Mesendoderm (in vitro differentiated cells): ENCODE results near the gene PTGES2.

Source experiments
- DNase-seq: peaks from one replicate; pipeline ENCODE4 v3.0.0; 2013
- H2AK5ac ChIP-seq: 2 replicates; pipeline ENCODE4 v1.6.1; 2013; ENCODE audit warnings: low read length, inconsistent platforms
- H2BK120ac ChIP-seq: 2 replicates; pipeline ENCODE4 v1.6.1; 2013; ENCODE audit warnings: low read depth, mild to moderate bottlenecking, low read length, moderate library complexity, mixed read lengths
- H2BK15ac ChIP-seq: replicated peaks from 2 replicates; pipeline ENCODE4 v1.6.1; 2013; ENCODE audit warnings: low read depth, mild to moderate bottlenecking, moderate library complexity
- H2BK5ac ChIP-seq: 2 replicates; pipeline ENCODE4 v1.6.1; 2013; ENCODE audit warnings: low read length, inconsistent platforms
- H3K18ac ChIP-seq: 2 replicates; pipeline ENCODE4 v1.6.1; 2013; ENCODE audit warnings: mild to moderate bottlenecking, low read length, mixed read lengths
- H3K23ac ChIP-seq: one replicate; pipeline ENCODE4 v1.6.1; 2013; ENCODE audit warnings: low read length
- H3K27ac ChIP-seq: 2 replicates; pipeline ENCODE4 v1.5.1; 2013; ENCODE audit warnings: low read depth, mild to moderate bottlenecking, inconsistent platforms, low read length, moderate library complexity
- H3K27me3 ChIP-seq: 2 replicates; pipeline ENCODE4 v1.6.1; 2013; ENCODE audit warnings: low read length, control low read depth, mild to moderate bottlenecking, inconsistent platforms; ENCODE audit not compliant: insufficient read depth, poor library complexity
- H3K36me3 ChIP-seq: 2 replicates; pipeline ENCODE4 v1.6.1; 2013; ENCODE audit warnings: low read length, inconsistent platforms; ENCODE audit not compliant: control insufficient read depth, insufficient read depth
- H3K4ac ChIP-seq: one replicate; pipeline ENCODE4 v1.6.1; 2013; ENCODE audit warnings: low read depth, mild to moderate bottlenecking, low read length, moderate library complexity
- H3K4me1 ChIP-seq: 2 replicates; pipeline ENCODE4 v1.6.1; 2013; ENCODE audit warnings: low read depth, low read length, inconsistent platforms; ENCODE audit not compliant: control insufficient read depth
- H3K4me2 ChIP-seq: 2 replicates; pipeline ENCODE4 v1.6.1; 2013; ENCODE audit warnings: low read length
- H3K4me3 ChIP-seq: 2 replicates; pipeline ENCODE4 v1.5.1; 2013; ENCODE audit warnings: mild to moderate bottlenecking, low read length
- H3K56ac ChIP-seq: one replicate; pipeline ENCODE4 v1.6.1; 2013; ENCODE audit warnings: low read length
- H3K79me1 ChIP-seq: 2 replicates; pipeline ENCODE4 v1.6.1; 2013; ENCODE audit warnings: low read length, inconsistent platforms
- H3K79me2 ChIP-seq: 2 replicates; pipeline ENCODE4 v1.6.1; 2013; ENCODE audit warnings: mild to moderate bottlenecking, low read length; ENCODE audit not compliant: control insufficient read depth, insufficient read depth
- H3K9ac ChIP-seq: 2 replicates; pipeline ENCODE4 v1.6.1; 2013; ENCODE audit warnings: low read length, inconsistent platforms
- H4K5ac ChIP-seq: one replicate; pipeline ENCODE4 v1.6.1; 2013; ENCODE audit warnings: low read length
- H4K8ac ChIP-seq: one replicate; pipeline ENCODE4 v1.6.1; 2013; ENCODE audit warnings: low read depth, mild to moderate bottlenecking, control low read depth, low read length, moderate library complexity
- WGBS: extraction: QIAGEN DNeasy Blood & Tissue Kit; methylation state at CpG from one replicate; pipeline ENCODE4 v1.1.7; 2013; ENCODE audit warnings: low lambda C conversion rate, missing lambda C conversion rate; ENCODE audit not compliant: insufficient coverage; ENCODE audit errors: extremely low coverage; 5-methylcytosine and 5-hydroxymethylcytosine counted together

Gene PTGES2

GRCh38 chr9:128163027-128163515 lies 35.5 kb upstream of the PTGES2 start:
- WGBS, result no CpG with 5 or more reads among the region's 6 CpGs
- H3K23ac ChIP-seq, result no peak overlapping the region
- no peaks in the 10 kb centered on the region for H3K4me1 ChIP-seq
- H3K27me3 ChIP-seq, result no peaks in the 10 kb centered on the region
- no peak overlapping the region for H2AK5ac ChIP-seq
- no peak overlapping the region for H2BK120ac ChIP-seq
- H3K56ac ChIP-seq, result no peak overlapping the region
- H2BK15ac ChIP-seq, result no peak overlapping the region
- no peak overlapping the region for H3K4me3 ChIP-seq
- peaks cover 11% of the 10 kb centered on the region for H3K36me3 ChIP-seq
- no peak overlapping the region for H3K18ac ChIP-seq
- H3K9ac ChIP-seq, result no peak overlapping the region
- no peaks in the 10 kb centered on the region for H3K79me1 ChIP-seq
- DNase-seq, result peak; percentile 19
- no peaks in the 10 kb centered on the region for H3K79me2 ChIP-seq
- H2BK5ac ChIP-seq, result no peak overlapping the region
- H4K5ac ChIP-seq, result no peak overlapping the region
- H3K4ac ChIP-seq, result no peak overlapping the region
- H4K8ac ChIP-seq, result no peak overlapping the region
- H3K27ac ChIP-seq, result no peak overlapping the region
- no peak overlapping the region for H3K4me2 ChIP-seq

- no peak overlapping the region for H3K4ac ChIP-seq
- H3K4me3 ChIP-seq, result no peak overlapping the region
- H2BK15ac ChIP-seq, result no peak overlapping the region
- no peak overlapping the region for H3K27ac ChIP-seq
- no peak overlapping the region for H4K5ac ChIP-seq
- H3K4me1 ChIP-seq, result no peaks in the 10 kb centered on the region
- H2BK120ac ChIP-seq, result no peak overlapping the region
- H3K9ac ChIP-seq, result no peak overlapping the region
- H4K8ac ChIP-seq, result no peak overlapping the region
- H3K27me3 ChIP-seq, result no peaks in the 10 kb centered on the region
- H3K56ac ChIP-seq, result no peak overlapping the region
- DNase-seq, result no peak
- no CpG with 5 or more reads among the region's 10 CpGs for WGBS
- no peak overlapping the region for H2BK5ac ChIP-seq
- no peak overlapping the region for H3K4me2 ChIP-seq
- H3K79me1 ChIP-seq, result no peaks in the 10 kb centered on the region
- peaks cover 11% of the 10 kb centered on the region for H3K36me3 ChIP-seq
- H2AK5ac ChIP-seq, result no peak overlapping the region
- H3K79me2 ChIP-seq, result no peaks in the 10 kb centered on the region
- H3K18ac ChIP-seq, result no peak overlapping the region
- H3K23ac ChIP-seq, result no peak overlapping the region
Observed at GRCh38 chr9:128162215-128163026, 34.9 kb upstream of the PTGES2 start.

- Histone ChIP-seq H3K79me2 (no peaks in the 10 kb centered on the region), H4K5ac (no peak overlapping the region), H2AK5ac (no peak overlapping the region), H3K36me3 (peaks cover 5% of the 10 kb centered on the region), H2BK120ac (no peak overlapping the region), H3K18ac (no peak overlapping the region), H3K9ac (no peak overlapping the region), H3K4me3 (no peak overlapping the region), H3K4me2 (no peak overlapping the region), H3K27ac (no peak overlapping the region), H3K27me3 (no peaks in the 10 kb centered on the region), H2BK15ac (no peak overlapping the region), H3K4me1 (no peaks in the 10 kb centered on the region), H3K4ac (no peak overlapping the region), H3K56ac (no peak overlapping the region), H3K79me1 (no peaks in the 10 kb centered on the region), H2BK5ac (no peak overlapping the region), H4K8ac (no peak overlapping the region), H3K23ac (no peak overlapping the region)
- DNase-seq, result no peak
- WGBS, result no CpG with 5 or more reads among the region's 13 CpGs
Observed at GRCh38 chr9:128161215-128161902, 33.8 kb upstream of the PTGES2 start.

- Histone ChIP-seq H3K9ac (peak overlapping the region; percentile 89), H2BK15ac (no peak overlapping the region), H3K18ac (no peak overlapping the region), H2BK120ac (no peak overlapping the region), H3K79me1 (no peaks in the 10 kb centered on the region), H3K4ac (no peak overlapping the region), H3K56ac (peak overlapping the region; percentile 94), H3K4me2 (peak overlapping the region; percentile 56), H3K23ac (no peak overlapping the region), H3K4me1 (no peaks in the 10 kb centered on the region), H3K27me3 (no peaks in the 10 kb centered on the region), H3K27ac (no peak overlapping the region), H3K36me3 (peaks cover 5% of the 10 kb centered on the region), H4K8ac (peak overlapping the region; percentile 77), H3K4me3 (peak overlapping the region; percentile 83), H4K5ac (no peak overlapping the region), H2AK5ac (no peak overlapping the region), H3K79me2 (no peaks in the 10 kb centered on the region), H2BK5ac (no peak overlapping the region)
- peak; percentile 26 for DNase-seq
- no CpG with 5 or more reads among the region's 23 CpGs for WGBS
Observed at GRCh38 chr9:128160603-128160987, 33.1 kb upstream of the PTGES2 start.

- H2BK5ac ChIP-seq, result no peak within 1 kb of the TSS
- DNase-seq, result peak; percentile 97
- no peaks in the 10 kb centered on the region for H3K4me1 ChIP-seq
- no peaks in the 10 kb centered on the region for H3K27me3 ChIP-seq
- no peak within 1 kb of the TSS for H3K27ac ChIP-seq
- H2AK5ac ChIP-seq, result no peak within 1 kb of the TSS
- H3K56ac ChIP-seq, result peak within 1 kb of the TSS; percentile 94
- WGBS, result no CpG with 5 or more reads among the region's 77 CpGs
- no peak within 1 kb of the TSS for H2BK15ac ChIP-seq
- peak within 1 kb of the TSS; percentile 83 for H3K4me3 ChIP-seq
- no peak within 1 kb of the TSS for H4K5ac ChIP-seq
- H3K18ac ChIP-seq, result peak within 1 kb of the TSS; percentile 75
- H3K4me2 ChIP-seq, result peak within 1 kb of the TSS; percentile 80
- H4K8ac ChIP-seq, result peak within 1 kb of the TSS; percentile 78
- H3K23ac ChIP-seq, result peak within 1 kb of the TSS; percentile 91
- peak within 1 kb of the TSS; percentile 3 for H2BK120ac ChIP-seq
- H3K79me1 ChIP-seq, result no peaks in the 10 kb centered on the region
- peaks cover 5% of the 10 kb centered on the region for H3K36me3 ChIP-seq
- peak within 1 kb of the TSS; percentile 81 for H3K4ac ChIP-seq
- peak within 1 kb of the TSS; percentile 89 for H3K9ac ChIP-seq
- no peaks in the 10 kb centered on the region for H3K79me2 ChIP-seq
Observed at GRCh38 chr9:128159784-128160602, 32.5 kb upstream of the PTGES2 start, which contains the start of gene BBLN. TSS of gene BBLN (plus strand) at chr9:128160265. CDS start at chr9:128160408, 143 bp downstream.
